ENCODE results near the gene TTLL8.

The TTLL8 gene

GRCh38 chr22:50061141-50061823 is 3.2 kb upstream of the TTLL8 start:
- no peak for DNase-seq

- no peak for DNase-seq
Measured at GRCh38 chr22:50060441-50061140, 2.5 kb upstream of the TTLL8 start.

GRCh38 chr22:50059881-50060262 is 1.8 kb upstream of the TTLL8 start:
- no peak for DNase-seq

GRCh38 chr22:50058906-50059880 is 1.1 kb upstream of the TTLL8 start:
- DNase-seq, result peak; percentile 28

GRCh38 chr22:50057278-50058060 is 629 bp downstream of the TTLL8 start:
- DNase-seq, result no peak

GRCh38 chr22:50056214-50056972 is 1.7 kb downstream of the TTLL8 start:
- no peak for DNase-seq

- no peak for DNase-seq
Measured at GRCh38 chr22:50053861-50054260, 4.2 kb downstream of the TTLL8 start.

- DNase-seq, result no peak
Measured at GRCh38 chr22:50051930-50052329, 6.2 kb downstream of the TTLL8 start.

- no peak for DNase-seq
Measured at GRCh38 chr22:50049299-50050195, 8.6 kb downstream of the TTLL8 start.

GRCh38 chr22:50048836-50049235 is 9.3 kb downstream of the TTLL8 start:
- DNase-seq, result no peak

GRCh38 chr22:50048061-50048765 is 9.9 kb downstream of the TTLL8 start:
- DNase-seq, result no peak

GRCh38 chr22:50047346-50047745 is 10.8 kb downstream of the TTLL8 start:
- no peak for DNase-seq

GRCh38 chr22:50046481-50047245 is 11.4 kb downstream of the TTLL8 start:
- DNase-seq, result no peak

GRCh38 chr22:50046019-50046415 is 12.1 kb downstream of the TTLL8 start:
- DNase-seq, result no peak

GRCh38 chr22:50045211-50046018 is 12.7 kb downstream of the TTLL8 start:
- DNase-seq, result no peak

GRCh38 chr22:50044485-50045118 is 13.5 kb downstream of the TTLL8 start:
- DNase-seq, result no peak

- DNase-seq, result no peak
Measured at GRCh38 chr22:50041361-50042065, 16.6 kb downstream of the TTLL8 start.

Measured in fibroblast of skin of abdomen (primary cell).